Bone marrow (tissue), 2 donors: ENCODE measurements around the gene TSBP1.
"Not testable (repeated sequence)": the region's sequence is repeated elsewhere in the genome, so short reads cannot be mapped to it uniquely, and the experiment has no call there.

Experiments used
- DNase-seq, 2 donors: peaks; one replicate each; lab custom pipeline; 2025; lab: John Stamatoyannopoulos, UW

Gene TSBP1

GRCh38 chr6:32375739-32376529 is 4.2 kb upstream of the TSBP1 start:
- no peak for DNase-seq

DNA sequence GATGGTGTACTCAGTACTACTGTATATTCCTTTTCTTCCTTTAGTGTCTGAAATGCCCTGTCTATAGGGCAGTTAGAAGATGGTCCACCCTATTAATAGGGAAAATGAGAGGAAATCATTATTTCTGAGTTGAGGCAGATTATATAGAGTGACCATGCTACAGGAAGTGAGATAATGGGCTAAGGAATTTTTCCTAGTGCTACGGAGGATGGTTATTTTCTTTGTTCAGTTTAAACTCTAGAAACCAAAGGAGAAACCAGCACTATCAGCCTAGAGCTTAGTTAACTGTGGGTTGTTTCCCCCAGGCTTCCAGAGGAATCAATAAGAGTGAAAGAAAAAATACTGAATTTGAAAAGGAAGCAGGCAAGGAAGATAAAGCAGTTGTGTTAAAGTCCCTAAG is 474 bp downstream of the TSBP1 start:
- DNase-seq, result no peak

GRCh38 chr6:32370505-32370904 is 1.2 kb downstream of the TSBP1 start:
- DNase-seq, result no peak

DNA sequence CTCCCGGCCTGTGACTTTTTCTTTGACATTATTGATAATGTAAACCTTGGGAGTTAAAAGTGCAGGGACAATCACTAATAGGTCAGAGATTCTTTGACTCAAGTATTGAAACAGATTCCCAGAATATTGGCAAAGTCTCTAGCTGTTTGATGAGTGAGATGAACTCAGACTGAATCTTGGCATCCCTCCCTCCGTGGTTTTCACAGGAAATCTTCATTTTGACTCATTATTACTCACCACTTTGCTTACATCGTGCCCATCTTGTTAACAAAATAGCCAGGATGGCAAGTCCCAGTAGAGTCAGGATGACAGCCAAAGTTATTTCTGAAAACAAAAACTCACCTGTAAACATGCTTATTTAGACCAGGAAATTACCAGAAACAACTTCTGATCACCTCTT is 2.0 kb downstream of the TSBP1 start:
- no peak for DNase-seq

- no peak for DNase-seq
Observed at GRCh38 chr6:32367644-32368043, 4.1 kb downstream of the TSBP1 start.

GRCh38 chr6:32359225-32359624 is 12.5 kb downstream of the TSBP1 start:
- not testable (repeated sequence) for DNase-seq

DNA sequence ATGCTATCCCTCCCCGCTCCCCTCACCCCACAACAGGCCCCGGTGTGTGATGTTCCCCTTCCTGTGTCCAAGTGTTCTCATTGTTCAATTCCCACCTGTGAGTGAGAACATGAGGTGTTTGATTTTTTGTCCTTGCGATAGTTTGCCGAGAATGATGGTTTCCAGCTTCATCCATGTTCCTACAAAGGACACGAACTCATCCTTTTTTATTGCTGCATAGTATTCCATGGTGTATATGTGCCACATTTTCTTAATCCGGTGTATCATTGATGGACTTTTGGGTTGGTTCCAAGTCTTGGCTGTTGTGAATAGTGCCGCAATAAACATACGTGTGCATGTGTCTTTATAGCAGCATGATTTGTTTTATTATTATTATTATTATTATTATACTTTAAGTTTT is 13.2 kb downstream of the TSBP1 start:
- not testable (repeated sequence) for DNase-seq

DNA sequence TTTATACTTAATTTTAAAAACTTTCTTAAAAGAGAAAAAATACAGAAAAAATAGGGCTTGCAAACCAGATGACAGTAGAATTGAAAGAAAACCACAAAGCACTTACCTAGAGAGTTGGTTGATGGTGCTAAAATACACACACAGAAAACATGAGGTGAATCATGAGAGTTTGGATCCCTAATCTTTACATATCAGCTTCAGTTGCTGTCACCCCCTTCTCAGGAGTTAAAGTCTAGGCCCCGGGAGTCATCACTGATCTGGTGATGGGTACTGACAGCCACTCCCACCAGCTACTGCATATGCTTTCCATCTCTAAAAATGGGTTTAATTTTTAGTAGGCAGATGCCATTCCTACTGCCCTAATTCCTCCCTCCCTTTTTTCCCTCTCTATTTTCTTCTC is 16.7 kb downstream of the TSBP1 start:
- DNase-seq, result no peak

DNA sequence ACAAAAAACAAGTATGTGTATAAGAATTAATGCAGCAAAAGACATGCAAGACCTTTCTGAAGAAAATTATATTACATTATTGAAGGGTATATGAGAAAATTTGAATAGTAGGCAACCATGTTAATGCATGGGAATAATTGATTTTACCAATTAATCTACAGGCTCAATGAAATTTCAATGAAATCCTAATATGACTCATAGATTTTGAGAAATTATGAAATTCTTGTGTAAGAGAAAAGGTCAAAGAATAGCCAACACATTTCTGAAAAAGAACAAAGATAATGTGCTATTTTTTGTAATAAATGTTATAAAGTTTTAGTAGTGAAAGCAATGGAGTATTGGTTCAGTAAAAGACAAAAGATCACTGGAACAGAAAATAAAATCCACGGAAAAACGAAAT is 18.4 kb downstream of the TSBP1 start:
- no peak for DNase-seq

- no peak for DNase-seq
Observed at GRCh38 chr6:32340242-32340641, 31.5 kb downstream of the TSBP1 start.

GRCh38 chr6:32337186-32337805 is 34.4 kb downstream of the TSBP1 start:
- no peak for DNase-seq

DNA sequence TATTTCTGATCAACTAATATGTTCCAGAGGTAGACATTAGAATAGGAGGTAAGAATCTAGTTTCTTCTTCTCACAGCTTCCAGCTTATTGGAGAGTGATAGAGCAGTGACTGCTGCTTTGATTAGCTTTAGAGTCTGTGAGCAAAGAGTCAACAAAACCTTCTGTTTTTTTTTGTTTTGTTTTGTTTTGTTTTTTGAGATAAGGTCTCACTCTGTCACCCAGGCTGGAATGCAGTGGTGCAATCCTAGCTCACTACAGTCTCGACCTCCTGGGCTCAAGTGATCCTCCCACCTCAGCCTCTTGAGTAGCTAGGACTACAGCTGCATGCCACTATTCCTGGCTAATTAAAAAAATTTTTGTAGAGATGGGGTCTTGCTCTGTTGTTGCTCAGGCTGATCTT is 39.3 kb downstream of the TSBP1 start:
- no peak for DNase-seq

- DNase-seq, result no peak
Observed at GRCh38 chr6:32329141-32329540, 42.6 kb downstream of the TSBP1 start.

DNA sequence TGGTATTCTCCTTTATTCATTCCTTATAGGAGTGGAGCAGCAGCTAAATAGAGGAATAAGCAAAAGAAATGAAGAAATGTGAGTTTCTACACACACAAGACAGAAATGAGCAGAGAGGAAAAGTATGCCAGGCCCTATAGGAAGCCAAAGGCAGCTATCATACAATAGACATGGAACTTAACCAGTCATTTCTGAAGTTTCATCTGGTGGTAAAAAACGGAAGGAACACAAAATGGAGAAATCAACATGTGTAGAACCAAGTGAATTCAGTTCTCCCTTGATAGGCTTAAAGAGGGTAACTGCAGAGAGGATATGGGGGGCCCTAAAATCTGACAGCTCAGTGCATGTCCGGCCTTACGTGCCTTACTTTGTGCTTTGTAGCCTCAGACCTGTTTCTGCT is 44.6 kb downstream of the TSBP1 start:
- no peak for DNase-seq

DNA sequence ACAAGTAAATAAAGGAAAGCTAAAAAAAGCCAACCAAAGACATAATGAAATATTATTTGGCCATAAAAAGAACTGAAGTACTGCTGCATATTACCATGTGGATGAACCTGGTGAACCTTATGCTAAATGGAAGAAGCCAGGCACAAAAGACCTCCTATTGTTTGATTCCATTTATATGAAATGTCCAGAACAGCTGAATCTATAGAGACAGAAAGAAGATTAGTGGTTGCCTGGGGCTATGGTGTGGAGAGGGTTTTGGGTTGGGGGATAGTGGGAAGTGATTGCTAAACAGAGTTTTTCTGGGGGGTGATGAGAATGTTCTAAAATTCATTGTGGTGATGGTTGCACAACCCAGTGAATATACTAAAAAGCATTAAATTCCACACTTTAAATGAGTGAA is 53.2 kb downstream of the TSBP1 start:
- no peak for DNase-seq

GRCh38 chr6:32317541-32317940 is 54.2 kb downstream of the TSBP1 start:
- DNase-seq, result no peak

GRCh38 chr6:32313964-32314363 is 57.7 kb downstream of the TSBP1 start:
- no peak for DNase-seq

DNA sequence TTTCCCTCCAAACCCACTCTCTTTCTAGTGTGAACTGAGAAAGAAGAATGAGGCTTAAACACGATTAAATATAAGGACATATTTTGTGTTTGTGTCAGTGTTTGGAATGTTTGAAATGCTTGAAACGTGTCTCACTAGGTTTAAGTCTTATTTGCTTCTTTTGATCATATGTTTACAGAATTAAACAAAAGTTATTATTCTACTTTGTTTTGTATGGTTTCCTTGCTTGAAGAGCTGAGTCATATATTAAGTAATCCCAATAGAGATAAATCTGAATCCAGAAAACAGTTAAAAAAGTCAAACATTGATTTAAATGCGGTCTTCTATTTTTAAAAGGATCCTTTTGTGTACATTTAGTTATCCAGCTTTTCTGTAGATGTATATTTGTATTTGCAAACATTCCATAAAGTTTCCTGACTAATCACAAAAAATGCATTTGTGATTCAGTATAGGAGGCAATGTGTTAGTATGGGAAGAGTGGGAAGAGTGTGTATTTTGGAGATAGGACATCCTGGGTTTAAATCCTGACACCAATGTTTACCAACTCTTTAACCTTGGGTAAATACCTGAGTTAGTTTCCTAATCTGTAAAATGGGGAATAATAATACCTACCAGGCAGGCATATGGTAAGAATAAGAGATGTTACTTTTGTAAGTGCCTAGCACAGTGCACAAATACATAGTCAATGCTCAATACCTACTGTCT is 72.9 kb downstream of the TSBP1 start:
- DNase-seq, result no peak

GRCh38 chr6:32294980-32295379 is 76.7 kb downstream of the TSBP1 start:
- DNase-seq, result not testable (repeated sequence)

- no peak for DNase-seq
Observed at GRCh38 chr6:32294566-32294965, 77.1 kb downstream of the TSBP1 start.

GRCh38 chr6:32293695-32294094 is 78.0 kb downstream of the TSBP1 start:
- no peak for DNase-seq

DNA sequence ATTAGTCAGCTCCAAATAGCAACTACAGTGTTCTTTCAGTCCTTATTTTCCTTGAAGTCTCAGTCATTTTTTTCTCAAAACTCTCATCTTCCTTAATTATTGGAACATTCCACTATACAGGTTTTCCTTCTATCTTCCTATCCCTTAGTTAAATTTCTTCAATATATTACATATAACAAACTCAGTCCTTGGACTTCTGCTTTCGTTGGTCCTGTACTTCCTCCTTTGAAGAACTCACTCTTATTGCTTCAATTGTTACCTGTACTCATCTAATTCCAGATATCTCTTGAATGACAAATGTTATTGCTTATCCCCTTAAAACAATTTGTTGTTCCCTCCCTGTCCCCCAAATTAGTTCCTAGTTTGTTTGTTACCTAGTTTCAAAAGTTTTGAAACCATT is 80.2 kb downstream of the TSBP1 start:
- no peak for DNase-seq

- DNase-seq, result no peak
Observed at GRCh38 chr6:32290886-32291450, 80.7 kb downstream of the TSBP1 start.
